Right atrium auricular region (tissue), 2 donors: ENCODE results near the gene HOXB4. TPM values are rescaled to one million over a fixed set of nuclear protein-coding genes. Genes with fewer than 3 reads are reported as not detected.

ENCODE experiments used
- DNase-seq: peaks from one replicate; pipeline ENCODE4 v3.0.0-alpha.2; 2019; ENCODE audit warnings: low spot score
- H3K27ac ChIP-seq, 2 donors: fragments of 200-600 bp; sonication (generic); 1 replicate in 1 of 2; 2 replicates in 1 of 2; pipeline ENCODE4 v1.5.1; 2016 to 2019
- H3K27me3 ChIP-seq, 2 donors: fragments of 200-600 bp; sonication (generic); one replicate each; pipeline versions ENCODE4 v1.5.1 to v1.6.0; 2017 to 2019
- H3K36me3 ChIP-seq: fragments of 200-600 bp; sonication (generic); one replicate; pipeline ENCODE4 v1.5.1; 2016
- H3K4me1 ChIP-seq, 2 donors: fragments of 200-600 bp; sonication (generic); one replicate each; pipeline versions ENCODE4 v1.5.1 to v1.6.0; 2017 to 2019
- H3K4me3 ChIP-seq, 2 donors: fragments of 200-600 bp; sonication (generic); 1 replicate in 1 of 2; 2 replicates in 1 of 2; pipeline ENCODE4 v1.5.1; 2017 to 2019; ENCODE audit warnings: mild to moderate bottlenecking in 1 of 2, moderate library complexity in 1 of 2
- H3K9me3 ChIP-seq, 2 donors: fragments of 200-600 bp; sonication (generic); one replicate each; pipeline ENCODE4 v1.5.1; 2019
- total RNA-seq, 2 donors: library from RNA; depleted of rRNA; stranded (reverse); fragments of >200 nt; gene quantifications; one replicate each; pipeline ENCODE4 v1.1.0, GENCODE V29; 2016
- TF ChIP-seq, protein P1 (sequence below), 2 donors: fragments of 200-600 bp; sonication (generic); IDR thresholded peaks; one replicate each; pipeline ENCODE4 v1.5.1; 2019; ENCODE audit warnings: antibody characterized with exemption in 2 of 2

HOXB4 gene
- total RNA-seq, 2 donors from 2014 or later: 0.52 to 1.0 TPM

DNA sequence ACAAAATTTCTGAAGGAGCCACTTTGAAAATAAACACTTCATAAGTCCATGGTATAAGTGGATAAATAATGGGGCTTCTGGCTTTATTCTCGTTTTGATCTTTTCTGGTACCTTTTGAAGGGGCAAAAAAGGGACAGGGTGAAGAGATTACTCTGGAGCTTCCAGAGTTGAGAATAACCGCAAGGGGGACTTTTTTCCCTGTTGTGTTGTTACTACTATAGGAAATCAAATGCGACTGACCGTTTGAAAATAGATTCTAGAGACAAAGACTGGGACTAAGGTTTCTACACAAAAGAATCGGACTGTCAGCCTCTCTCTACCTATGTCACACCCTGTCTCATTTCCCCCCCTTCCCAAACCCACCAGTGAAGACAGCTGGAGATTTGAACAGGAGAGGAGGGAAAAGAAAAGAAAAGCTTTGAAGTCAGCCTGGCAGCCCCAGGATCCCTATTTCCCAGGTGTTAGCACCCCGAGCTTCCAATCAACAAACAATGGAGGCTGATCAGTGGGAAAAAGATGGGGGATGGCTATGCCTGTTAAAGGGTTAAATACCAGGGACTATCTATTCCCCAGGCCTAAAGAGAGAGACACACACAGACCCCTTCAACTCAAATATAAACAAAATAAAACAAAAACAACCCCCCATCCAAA, 8.4 kb downstream of the HOXB4 start:
- TF ChIP-seq, protein P1, sequence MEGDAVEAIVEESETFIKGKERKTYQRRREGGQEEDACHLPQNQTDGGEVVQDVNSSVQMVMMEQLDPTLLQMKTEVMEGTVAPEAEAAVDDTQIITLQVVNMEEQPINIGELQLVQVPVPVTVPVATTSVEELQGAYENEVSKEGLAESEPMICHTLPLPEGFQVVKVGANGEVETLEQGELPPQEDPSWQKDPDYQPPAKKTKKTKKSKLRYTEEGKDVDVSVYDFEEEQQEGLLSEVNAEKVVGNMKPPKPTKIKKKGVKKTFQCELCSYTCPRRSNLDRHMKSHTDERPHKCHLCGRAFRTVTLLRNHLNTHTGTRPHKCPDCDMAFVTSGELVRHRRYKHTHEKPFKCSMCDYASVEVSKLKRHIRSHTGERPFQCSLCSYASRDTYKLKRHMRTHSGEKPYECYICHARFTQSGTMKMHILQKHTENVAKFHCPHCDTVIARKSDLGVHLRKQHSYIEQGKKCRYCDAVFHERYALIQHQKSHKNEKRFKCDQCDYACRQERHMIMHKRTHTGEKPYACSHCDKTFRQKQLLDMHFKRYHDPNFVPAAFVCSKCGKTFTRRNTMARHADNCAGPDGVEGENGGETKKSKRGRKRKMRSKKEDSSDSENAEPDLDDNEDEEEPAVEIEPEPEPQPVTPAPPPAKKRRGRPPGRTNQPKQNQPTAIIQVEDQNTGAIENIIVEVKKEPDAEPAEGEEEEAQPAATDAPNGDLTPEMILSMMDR (IDR thresholded peaks at IDR 0.05): no peak
- Histone ChIP-seq H3K27me3 (peaks cover 0 to 9% of the 10 kb centered on the region in 2 donors), H3K27ac (no peak overlapping the region), H3K9me3 (no peaks in the 10 kb centered on the region), H3K36me3 (no peaks in the 10 kb centered on the region), H3K4me1 (no peaks in the 10 kb centered on the region), H3K4me3 (no peak overlapping the region)
- no peak for DNase-seq

DNA sequence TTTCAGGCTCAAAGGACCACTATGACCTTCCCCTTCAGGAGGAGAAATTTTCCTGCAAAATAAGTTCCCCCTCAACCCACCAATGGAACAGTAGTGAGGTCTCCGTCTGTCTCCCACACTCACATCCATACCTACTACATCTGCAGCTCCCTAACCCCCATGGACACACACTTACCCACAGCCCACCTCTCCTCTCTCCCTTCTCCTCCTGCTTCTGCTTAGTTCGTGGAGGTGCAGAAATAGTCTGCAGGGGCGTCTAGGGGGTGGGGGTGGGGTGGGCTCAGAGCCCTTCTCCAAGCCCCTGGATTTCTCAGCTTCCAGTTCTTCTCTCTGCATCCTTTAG, 8.9 kb downstream of the HOXB4 start:
- TF ChIP-seq, protein P1 (IDR thresholded peaks at IDR 0.05): no peak
- peaks cover 0 to 4% of the 10 kb centered on the region in 2 donors for H3K4me1 ChIP-seq
- no peak overlapping the region for H3K27ac ChIP-seq
- DNase-seq: no peak
- H3K4me3 ChIP-seq: no peak overlapping the region
- H3K27me3 ChIP-seq: peaks cover 0 to 13% of the 10 kb centered on the region in 2 donors
- no peaks in the 10 kb centered on the region for H3K36me3 ChIP-seq
- no peaks in the 10 kb centered on the region for H3K9me3 ChIP-seq

DNA sequence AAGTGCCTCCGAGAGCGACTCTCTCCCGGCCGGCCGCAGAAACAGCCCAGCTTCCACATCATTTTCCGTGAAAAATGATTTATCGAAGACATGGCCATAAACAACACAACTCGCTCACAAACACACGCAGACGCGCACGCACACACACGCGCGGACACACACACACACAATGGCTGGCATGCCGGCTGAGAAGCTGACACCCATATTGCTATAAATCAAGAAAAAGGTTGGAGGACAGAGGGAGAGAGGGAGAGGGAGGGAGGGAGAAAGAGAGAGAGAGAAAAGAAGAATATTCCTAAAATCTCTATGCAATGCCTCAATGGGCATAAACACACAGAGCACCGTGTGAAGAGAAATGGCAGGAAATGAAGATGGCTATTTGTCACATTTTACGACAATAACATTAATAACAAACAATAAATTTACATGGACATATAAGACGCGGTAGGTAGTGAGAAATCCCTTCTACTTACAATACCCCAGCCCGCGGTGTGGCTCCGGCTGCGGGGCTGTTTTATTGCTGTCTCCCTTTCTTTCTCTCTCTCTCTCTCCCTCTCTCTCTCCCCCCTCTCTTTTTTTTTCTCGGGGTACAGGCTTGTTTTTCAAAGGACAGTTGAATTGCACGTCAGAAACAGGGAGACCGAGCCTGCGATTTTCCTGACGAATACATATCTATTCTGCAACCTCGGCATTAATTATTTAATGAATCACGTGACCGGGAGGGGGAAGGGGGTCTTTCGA, 9.5 kb downstream of the HOXB4 start:
- no peak for DNase-seq
- Histone ChIP-seq H3K27me3 (peaks cover 0 to 16% of the 10 kb centered on the region in 2 donors), H3K4me1 (peaks cover 0 to 8% of the 10 kb centered on the region in 2 donors), H3K9me3 (no peaks in the 10 kb centered on the region), H3K4me3 (no peak overlapping the region), H3K36me3 (no peaks in the 10 kb centered on the region), H3K27ac (no peak overlapping the region)
- TF ChIP-seq, protein P1 (IDR thresholded peaks at IDR 0.05): no peak

DNA sequence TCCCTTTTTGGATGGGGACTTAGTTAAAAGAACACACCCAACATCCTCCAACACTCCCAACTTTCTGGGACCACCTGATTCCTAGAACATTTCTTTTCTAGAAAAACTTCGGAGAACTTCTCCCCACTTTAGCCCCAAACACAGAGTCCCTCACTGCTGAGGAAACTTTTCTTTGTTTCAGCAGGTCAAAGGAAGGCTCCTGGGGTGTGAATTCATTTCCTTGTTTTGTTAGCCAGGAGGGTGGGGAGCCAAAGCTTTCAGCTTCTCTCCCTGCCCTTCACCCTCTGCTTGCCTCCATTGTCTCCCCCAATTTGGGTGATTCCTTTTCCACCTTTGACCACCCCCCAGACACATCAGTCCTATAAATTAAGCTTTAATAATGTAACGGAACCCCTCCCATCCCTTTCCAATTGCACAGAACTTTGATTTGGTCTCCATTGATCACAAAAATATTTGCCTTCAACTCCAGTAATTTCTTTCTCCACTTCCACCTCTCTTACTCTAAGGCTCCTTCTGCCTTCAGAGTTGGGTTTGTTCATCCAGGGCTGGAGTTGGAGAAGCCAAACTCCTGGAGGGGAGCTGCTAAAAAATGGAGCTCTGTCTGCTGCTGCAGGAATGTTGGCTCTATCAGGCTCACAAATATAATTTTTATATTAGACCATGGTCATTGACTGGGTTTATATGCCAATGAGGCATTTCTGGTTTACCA, 10.3 kb downstream of the HOXB4 start:
- Histone ChIP-seq H3K27ac (peak overlapping the region in 1 of 2 donors; percentile 34), H3K4me1 (peaks cover 0 to 8% of the 10 kb centered on the region in 2 donors), H3K4me3 (no peak overlapping the region), H3K36me3 (no peaks in the 10 kb centered on the region), H3K9me3 (no peaks in the 10 kb centered on the region), H3K27me3 (peaks cover 0 to 18% of the 10 kb centered on the region in 2 donors)
- TF ChIP-seq, protein P1 (IDR thresholded peaks at IDR 0.05): no peak
- no peak for DNase-seq

DNA sequence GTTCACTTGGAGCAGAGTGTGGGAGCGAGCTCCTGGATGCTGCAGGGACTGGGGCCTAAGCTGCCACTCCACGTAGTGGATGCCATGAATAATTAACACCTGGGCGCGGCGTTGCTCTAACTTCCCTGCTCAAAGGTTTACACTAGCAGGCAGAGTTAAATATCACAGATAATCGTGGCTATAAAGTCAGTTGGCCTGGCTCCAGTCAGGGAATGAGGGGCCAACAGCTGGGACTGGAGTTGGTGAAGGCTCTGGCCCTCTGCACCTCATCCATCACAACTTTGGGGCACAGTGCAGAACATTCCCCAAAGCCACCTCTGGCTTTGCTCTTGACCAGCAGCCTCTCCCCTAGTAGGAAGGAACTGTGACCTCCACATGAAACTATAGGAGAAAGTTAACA, 10.9 kb downstream of the HOXB4 start:
- Histone ChIP-seq H3K4me3 (no peak overlapping the region), H3K27me3 (peaks cover 0 to 18% of the 10 kb centered on the region in 2 donors), H3K36me3 (no peaks in the 10 kb centered on the region), H3K4me1 (peaks cover 0 to 8% of the 10 kb centered on the region in 2 donors), H3K27ac (peak overlapping the region in 1 of 2 donors; percentile 34), H3K9me3 (no peaks in the 10 kb centered on the region)
- DNase-seq: no peak
- TF ChIP-seq, protein P1 (IDR thresholded peaks at IDR 0.05): no peak
